ENCODE results near the gene ARHGAP10.

ARHGAP10 gene

DNA sequence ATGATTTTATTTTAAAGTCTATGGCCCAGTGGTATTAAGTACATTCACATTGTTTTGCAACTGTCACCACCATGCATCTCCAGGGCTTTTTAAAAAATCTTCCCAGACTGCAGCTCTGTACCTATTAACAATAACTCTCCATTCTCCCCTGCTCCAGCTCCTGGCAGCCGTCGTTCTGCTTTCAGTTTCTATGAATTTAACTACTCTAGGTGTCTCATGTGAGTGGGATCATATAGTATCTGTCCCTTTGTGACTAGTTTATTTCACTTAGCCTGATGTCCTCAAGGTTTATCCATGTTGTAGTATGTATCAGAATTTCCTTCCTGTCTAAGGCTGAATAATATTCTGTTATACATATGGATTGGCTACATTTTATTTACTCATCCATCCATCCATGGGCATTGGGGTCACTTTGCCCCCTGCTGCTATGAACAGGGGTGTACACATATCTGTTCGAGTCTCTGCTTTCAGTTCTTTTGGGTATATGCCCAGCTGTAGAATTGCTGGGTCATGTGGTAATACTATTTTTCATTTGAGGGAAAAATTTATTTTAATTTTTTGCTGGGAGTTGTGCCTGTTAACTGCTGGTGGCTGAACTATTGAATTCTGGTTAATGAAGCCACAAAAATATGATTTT, 131.3 kb downstream of the ARHGAP10 start:
- no peak overlapping the region for H3K4me3 ChIP-seq (ENCODE audit: low read depth, low read length)
- peak; percentile 13; the same call in 1 of the 2 replicates for TF ChIP-seq CTCF (IDR thresholded peaks at IDR 0.05; ENCODE audit: borderline replicate concordance, insufficient read depth, low read depth, low read length)

DNA sequence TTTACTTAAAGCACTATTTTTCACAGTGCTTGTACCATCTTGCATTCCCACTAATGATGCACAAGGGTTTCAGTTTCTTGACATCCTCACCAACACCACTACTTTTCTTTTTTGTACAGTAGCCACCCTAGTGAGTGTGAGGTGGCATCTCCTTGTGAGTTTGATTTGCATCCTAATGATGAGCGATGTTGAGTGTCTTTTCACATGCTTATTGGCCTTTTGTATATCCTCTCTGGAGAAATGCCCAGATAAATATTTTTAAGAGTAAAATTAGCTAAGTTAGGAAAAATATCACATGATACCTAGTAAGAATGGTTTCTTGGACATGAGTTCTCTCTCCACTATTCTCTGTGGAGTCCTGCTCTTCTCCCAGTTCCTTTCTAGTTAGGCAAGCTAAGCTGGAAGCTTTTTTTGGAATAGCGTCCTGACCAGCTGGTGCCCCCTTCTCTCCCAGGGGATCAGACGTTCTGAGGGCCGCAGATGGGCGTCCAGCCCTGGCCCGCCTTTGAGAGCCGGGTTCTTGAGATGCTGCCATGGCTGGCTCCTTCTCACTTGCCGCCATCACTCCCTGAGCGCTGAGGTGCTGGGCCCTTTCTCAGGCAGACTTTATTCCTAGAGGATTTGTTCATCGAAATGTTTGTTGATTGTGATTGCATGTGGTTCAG, 132.1 kb downstream of the ARHGAP10 start:
- no peak overlapping the region for H3K4me3 ChIP-seq (ENCODE audit: low read depth, low read length)
- TF ChIP-seq CTCF (IDR thresholded peaks at IDR 0.05; ENCODE audit: borderline replicate concordance, insufficient read depth, low read depth, low read length) = no peak

- no peak overlapping the region for H3K4me3 ChIP-seq (ENCODE audit: low read depth, low read length)
- no peak for TF ChIP-seq CTCF (IDR thresholded peaks at IDR 0.05; ENCODE audit: borderline replicate concordance, insufficient read depth, low read depth, low read length)
Measured at GRCh38 chr4:147864607-147865006, 132.7 kb downstream of the ARHGAP10 start.

DNA sequence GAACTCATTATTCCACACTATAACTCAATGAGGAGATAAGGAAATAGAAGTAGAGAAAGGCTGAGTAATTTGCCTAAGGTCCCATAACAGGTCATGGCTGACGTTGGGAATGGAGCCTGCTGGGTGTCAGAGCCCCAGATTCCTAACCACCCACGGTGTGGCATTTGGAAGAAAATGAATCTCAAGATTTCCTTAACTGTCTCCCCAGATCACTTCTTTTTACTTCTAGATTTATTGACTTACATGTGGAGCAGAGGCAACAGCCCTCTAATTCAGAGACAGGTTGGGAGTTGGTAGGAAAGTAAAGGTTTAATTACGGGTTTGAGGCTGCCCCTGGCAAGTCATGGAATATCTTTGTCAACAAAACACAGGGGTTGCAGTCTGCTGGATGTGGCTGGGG, 134.0 kb downstream of the ARHGAP10 start:
- TF ChIP-seq CTCF (IDR thresholded peaks at IDR 0.05; ENCODE audit: borderline replicate concordance, insufficient read depth, low read depth, low read length) = no peak
- no peak overlapping the region for H3K4me3 ChIP-seq (ENCODE audit: low read depth, low read length)

- peak; percentile 85 for TF ChIP-seq CTCF (IDR thresholded peaks at IDR 0.05; ENCODE audit: borderline replicate concordance, insufficient read depth, low read depth, low read length)
- no peak overlapping the region for H3K4me3 ChIP-seq (ENCODE audit: low read depth, low read length)
Measured at GRCh38 chr4:147866532-147867271, 134.8 kb downstream of the ARHGAP10 start.

DNA sequence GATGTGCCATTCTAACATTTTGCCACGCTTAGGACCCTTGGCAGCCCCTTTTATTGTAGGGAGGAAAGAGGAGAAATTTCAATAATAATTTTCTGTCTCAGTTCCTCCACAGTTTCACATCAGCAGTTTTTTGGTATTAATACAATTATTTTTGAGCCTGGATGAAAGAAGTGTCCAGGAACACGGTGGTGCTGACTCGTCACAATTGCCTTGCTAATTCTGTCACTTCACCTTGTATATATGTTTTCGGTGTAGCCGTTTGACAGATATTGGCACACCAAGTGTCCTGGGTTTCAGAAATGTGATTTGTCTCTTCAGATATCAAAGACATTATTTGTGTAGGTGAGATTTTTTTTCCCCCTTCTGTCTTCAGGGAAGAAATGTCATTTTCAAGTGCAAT, 142.2 kb downstream of the ARHGAP10 start:
- H3K4me3 ChIP-seq (ENCODE audit: low read depth, low read length) = no peak overlapping the region
- TF ChIP-seq CTCF (IDR thresholded peaks at IDR 0.05; ENCODE audit: borderline replicate concordance, insufficient read depth, low read depth, low read length) = no peak

All from GM12875 (cell line).